Osteoblast (primary cell): Measurements from ENCODE around the gene ABCB4. TPM values are rescaled to one million over a fixed set of nuclear protein-coding genes. Genes with fewer than 3 reads are reported as not detected.

ENCODE experiments used
- DNase-seq: peaks from one replicate; pipeline ENCODE4 v3.0.0; 2011; ENCODE audit warnings: low spot score, mixed read lengths; ENCODE audit not compliant: insufficient read length; ENCODE audit errors: missing footprints
- H2AFZ ChIP-seq: 2 replicates; pipeline ENCODE4 v1.6.0; 2011; ENCODE audit warnings: mild to moderate bottlenecking, low read length
- H3K27ac ChIP-seq: 2 replicates; pipeline ENCODE4 v1.5.1; 2011; ENCODE audit warnings: mild to moderate bottlenecking, low read depth, low read length, moderate library complexity
- H3K27me3 ChIP-seq: 2 replicates; pipeline ENCODE4 v1.6.0; 2012; ENCODE audit warnings: mild to moderate bottlenecking, control low read depth, inconsistent platforms, low read length, moderate library complexity; ENCODE audit not compliant: insufficient read depth
- H3K36me3 ChIP-seq: 2 replicates; pipeline ENCODE4 v1.5.1; 2011; ENCODE audit warnings: mild to moderate bottlenecking, low read length, control low read depth, moderate library complexity; ENCODE audit not compliant: insufficient read depth
- H3K4me1 ChIP-seq: 2 replicates; pipeline ENCODE4 v1.5.1; 2011; ENCODE audit warnings: mild to moderate bottlenecking, low read length, control low read depth, moderate library complexity; ENCODE audit not compliant: insufficient read depth
- H3K4me2 ChIP-seq: 2 replicates; pipeline ENCODE4 v1.6.0; 2011; ENCODE audit warnings: mild to moderate bottlenecking, low read length; ENCODE audit not compliant: insufficient read depth
- H3K4me3 ChIP-seq: fragments of 200-600 bp; sonication (generic); 3 replicates; pipeline ENCODE4 v1.5.1; 2012; ENCODE audit warnings: mild to moderate bottlenecking, low read length, inconsistent platforms; ENCODE audit not compliant: insufficient read depth
- H3K79me2 ChIP-seq: 2 replicates; pipeline ENCODE4 v1.6.0; 2012; ENCODE audit warnings: mild to moderate bottlenecking, low read length, control low read depth, inconsistent platforms; ENCODE audit not compliant: insufficient read depth
- H3K9me3 ChIP-seq: 2 replicates; pipeline ENCODE4 v1.5.1; 2011; ENCODE audit warnings: low read depth, low read length, control low read depth
- H4K20me1 ChIP-seq: 2 replicates; pipeline ENCODE4 v1.6.0; 2012; ENCODE audit warnings: mild to moderate bottlenecking, low read length, control low read depth; ENCODE audit not compliant: insufficient read depth
- total RNA-seq: library from RNA; depleted of rRNA; stranded (reverse); fragments of >200 nt; gene quantifications from 2 replicates; pipeline ENCODE4 v1.2.3, GENCODE V29; 2012
- TF ChIP-seq, protein P1 (sequence below): IDR thresholded peaks from 2 replicates; pipeline ENCODE4 v1.5.1; 2011; ENCODE audit warnings: mild to moderate bottlenecking, low read depth, low read length, moderate library complexity; ENCODE audit errors: extremely low read depth

The ABCB4 gene
- total RNA-seq, 1 donor: 0.36 TPM

DNA sequence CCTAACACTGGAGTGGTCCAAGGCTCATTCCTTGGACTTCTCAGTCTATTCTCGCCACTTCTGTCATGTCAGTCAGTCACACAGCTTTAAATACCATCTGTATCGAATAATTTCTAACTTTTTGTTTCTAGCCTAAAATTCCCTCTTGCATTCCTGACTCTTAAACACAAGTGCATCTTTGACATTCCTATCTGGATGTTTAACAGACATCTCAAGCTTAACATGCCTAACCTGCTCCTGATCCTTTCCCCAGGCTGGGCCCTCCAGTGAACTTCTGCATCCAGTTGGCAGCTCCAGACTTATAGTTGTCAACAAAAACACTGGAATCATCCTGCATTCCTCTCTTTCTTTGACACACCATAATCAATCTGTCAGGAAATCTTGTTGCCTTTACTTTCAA lies 4.5 kb upstream of the ABCB4 start:
- peaks cover 3% of the 10 kb centered on the region for H3K4me1 ChIP-seq
- TF ChIP-seq, protein P1, sequence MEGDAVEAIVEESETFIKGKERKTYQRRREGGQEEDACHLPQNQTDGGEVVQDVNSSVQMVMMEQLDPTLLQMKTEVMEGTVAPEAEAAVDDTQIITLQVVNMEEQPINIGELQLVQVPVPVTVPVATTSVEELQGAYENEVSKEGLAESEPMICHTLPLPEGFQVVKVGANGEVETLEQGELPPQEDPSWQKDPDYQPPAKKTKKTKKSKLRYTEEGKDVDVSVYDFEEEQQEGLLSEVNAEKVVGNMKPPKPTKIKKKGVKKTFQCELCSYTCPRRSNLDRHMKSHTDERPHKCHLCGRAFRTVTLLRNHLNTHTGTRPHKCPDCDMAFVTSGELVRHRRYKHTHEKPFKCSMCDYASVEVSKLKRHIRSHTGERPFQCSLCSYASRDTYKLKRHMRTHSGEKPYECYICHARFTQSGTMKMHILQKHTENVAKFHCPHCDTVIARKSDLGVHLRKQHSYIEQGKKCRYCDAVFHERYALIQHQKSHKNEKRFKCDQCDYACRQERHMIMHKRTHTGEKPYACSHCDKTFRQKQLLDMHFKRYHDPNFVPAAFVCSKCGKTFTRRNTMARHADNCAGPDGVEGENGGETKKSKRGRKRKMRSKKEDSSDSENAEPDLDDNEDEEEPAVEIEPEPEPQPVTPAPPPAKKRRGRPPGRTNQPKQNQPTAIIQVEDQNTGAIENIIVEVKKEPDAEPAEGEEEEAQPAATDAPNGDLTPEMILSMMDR: no peak
- no peak for DNase-seq
- no peak overlapping the region for H3K4me3 ChIP-seq
- no peaks in the 10 kb centered on the region for H4K20me1 ChIP-seq
- H3K27me3 ChIP-seq: peaks cover 18% of the 10 kb centered on the region
- no peak overlapping the region for H3K4me2 ChIP-seq
- no peaks in the 10 kb centered on the region for H3K79me2 ChIP-seq
- no peaks in the 10 kb centered on the region for H3K36me3 ChIP-seq
- no peak overlapping the region for H2AFZ ChIP-seq
- H3K27ac ChIP-seq: no peak overlapping the region
- no peaks in the 10 kb centered on the region for H3K9me3 ChIP-seq

DNA sequence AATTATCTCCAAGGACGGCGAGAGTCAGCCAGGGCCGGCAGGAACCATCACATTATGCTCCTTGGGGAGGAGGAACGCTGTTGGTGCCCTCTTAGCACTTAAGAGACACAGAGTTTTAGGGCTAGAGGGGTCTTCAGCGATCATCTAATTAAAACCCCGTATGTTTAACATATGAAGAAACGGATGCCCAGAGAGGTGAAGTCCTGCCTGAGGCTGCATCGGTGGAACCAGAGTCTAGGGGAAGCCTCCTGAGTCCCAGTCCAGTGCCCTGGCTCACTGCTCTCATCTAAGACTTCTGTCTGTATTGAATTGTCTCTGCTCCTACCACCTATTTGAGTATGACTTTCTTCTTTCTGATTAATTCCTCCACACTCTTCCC lies 688 bp upstream of the ABCB4 start:
- Histone ChIP-seq H4K20me1 (no peaks in the 10 kb centered on the region), H3K36me3 (no peaks in the 10 kb centered on the region), H3K4me2 (peak overlapping the region; percentile 56), H3K79me2 (no peaks in the 10 kb centered on the region), H3K4me1 (peaks cover 10% of the 10 kb centered on the region), H3K27me3 (peaks cover 19% of the 10 kb centered on the region), H2AFZ (no peak overlapping the region), H3K4me3 (no peak overlapping the region), H3K9me3 (no peaks in the 10 kb centered on the region), H3K27ac (no peak overlapping the region)
- DNase-seq: no peak
- TF ChIP-seq, protein P1: no peak

DNA sequence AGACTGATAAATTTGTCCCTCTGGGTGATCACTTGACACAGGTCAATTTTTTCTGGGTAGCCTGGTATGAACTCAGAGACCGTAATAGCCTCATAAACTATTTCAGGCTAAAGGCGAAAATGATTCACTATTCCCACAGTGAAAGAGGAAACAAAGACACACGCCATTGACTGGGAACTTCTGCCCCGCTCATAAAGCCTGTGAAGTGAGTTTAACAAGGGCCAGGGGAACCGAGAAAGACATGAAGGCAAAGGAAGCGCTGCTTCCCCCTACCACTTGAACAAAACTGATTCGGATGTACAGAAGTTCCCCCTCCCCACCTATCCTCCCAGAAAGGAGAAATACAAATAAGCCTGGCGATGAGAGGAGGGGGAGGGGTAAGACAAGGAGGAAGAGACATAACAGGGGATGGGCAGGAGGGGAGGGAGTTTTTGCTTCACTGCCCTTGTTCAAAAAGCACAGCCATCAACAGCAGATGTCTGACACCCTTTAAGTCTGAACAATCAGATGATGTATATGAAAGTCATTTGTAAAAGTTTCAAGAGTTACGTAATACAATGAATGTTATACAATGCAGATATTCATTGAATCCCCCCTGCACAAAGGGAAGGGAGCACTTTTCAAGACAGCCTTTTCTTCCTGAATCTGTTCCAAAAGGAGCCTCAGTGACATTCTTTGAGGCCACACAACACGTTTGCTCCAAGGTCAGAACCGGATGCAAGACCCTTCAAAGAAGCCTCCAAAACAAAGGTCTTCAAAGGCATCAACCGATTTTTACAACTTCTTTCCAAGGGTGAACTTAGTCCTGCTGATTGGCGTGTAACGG lies 734 bp downstream of the ABCB4 start:
- peak; percentile 76 for DNase-seq
- Histone ChIP-seq H3K79me2 (no peaks in the 10 kb centered on the region), H3K4me2 (peak overlapping the region; percentile 74), H3K27me3 (peaks cover 19% of the 10 kb centered on the region), H3K9me3 (no peaks in the 10 kb centered on the region), H3K27ac (peak overlapping the region; percentile 58), H2AFZ (peak overlapping the region; percentile 73), H3K4me3 (peak overlapping the region; percentile 61), H4K20me1 (no peaks in the 10 kb centered on the region), H3K4me1 (peaks cover 10% of the 10 kb centered on the region), H3K36me3 (no peaks in the 10 kb centered on the region)
- TF ChIP-seq, protein P1: no peak

DNA sequence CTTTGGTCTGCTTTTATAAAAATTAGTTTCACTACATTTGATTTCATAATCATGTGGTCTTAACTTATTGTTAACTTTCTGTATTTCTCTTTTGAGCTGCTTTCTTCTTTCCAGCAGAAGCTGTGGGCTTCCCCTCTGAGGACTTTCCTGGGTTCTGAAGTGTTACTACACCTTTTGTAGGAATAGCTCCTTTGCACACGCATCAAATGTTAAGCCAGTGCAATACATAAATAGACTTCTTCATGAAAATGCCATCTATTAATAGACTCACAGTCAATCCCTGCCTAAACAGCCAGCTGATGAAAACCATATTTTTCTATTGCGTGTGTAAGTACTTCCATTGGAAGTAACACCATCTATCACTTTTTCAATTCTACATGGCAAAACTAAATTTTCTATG lies 1.5 kb downstream of the ABCB4 start:
- no peak overlapping the region for H3K4me3 ChIP-seq
- no peak overlapping the region for H2AFZ ChIP-seq
- TF ChIP-seq, protein P1: no peak
- H3K9me3 ChIP-seq: no peaks in the 10 kb centered on the region
- H4K20me1 ChIP-seq: no peaks in the 10 kb centered on the region
- H3K4me2 ChIP-seq: peak overlapping the region; percentile 74
- H3K4me1 ChIP-seq: peaks cover 10% of the 10 kb centered on the region
- no peak overlapping the region for H3K27ac ChIP-seq
- no peak for DNase-seq
- no peaks in the 10 kb centered on the region for H3K79me2 ChIP-seq
- peaks cover 19% of the 10 kb centered on the region for H3K27me3 ChIP-seq
- no peaks in the 10 kb centered on the region for H3K36me3 ChIP-seq
